Heart right ventricle (tissue), 16 donors: Measurements from ENCODE around the gene LRRC8C. TPM values are rescaled to one million over a fixed set of nuclear protein-coding genes. Genes with fewer than 3 reads are reported as not detected.

Source experiments
- ATAC-seq, 8 donors: fragments of 200-7000 bp; cut with Tn5 transposase; one replicate each; pipeline ENCODE4 v1.9.1; 2020; ENCODE audit warnings: mild to moderate bottlenecking in 8 of 8, moderate library complexity in 8 of 8, moderate number of reproducible peaks in 1 of 8
- DNase-seq, 2 donors: peaks; one replicate each; pipeline ENCODE4 v3.0.0-alpha.2; 2020
- H3K27ac ChIP-seq, 10 donors: fragments of 200-600 bp; sonication (generic) in 2 of 10; one replicate each; pipeline versions ENCODE4 v1.5.0 to v1.8.0; 2020 to 2022; ENCODE audit warnings: mild to moderate bottlenecking in 3 of 10
- H3K27me3 ChIP-seq, 7 donors: fragments of 200-600 bp; one replicate each; pipeline ENCODE4 v1.8.0; 2021 to 2022; ENCODE audit warnings: mild to moderate bottlenecking in 2 of 7
- H3K36me3 ChIP-seq, 9 donors: fragments of 200-600 bp; sonication (generic) in 1 of 9; one replicate each; pipeline versions ENCODE4 v1.5.0 to v1.8.0; 2020 to 2022; ENCODE audit warnings: mild to moderate bottlenecking in 2 of 9
- H3K4me1 ChIP-seq, 9 donors: fragments of 200-600 bp; sonication (generic) in 1 of 9; one replicate each; pipeline versions ENCODE4 v1.5.0 to v1.8.0; 2020 to 2022; ENCODE audit warnings: mild to moderate bottlenecking in 4 of 9
- H3K4me3 ChIP-seq, 10 donors: fragments of 200-600 bp; sonication (generic) in 2 of 10; one replicate each; pipeline versions ENCODE4 v1.5.0 to v1.8.0; 2020 to 2022; ENCODE audit warnings: mild to moderate bottlenecking in 7 of 10, moderate library complexity in 2 of 10
- H3K9me3 ChIP-seq, 11 donors: fragments of 200-600 bp in 10 of 11; sonication (generic) in 2 of 11; one replicate each; pipeline versions ENCODE4 v1.5.0 to v1.8.0; 2013 to 2022; ENCODE audit warnings: mild to moderate bottlenecking in 2 of 11, control low read depth in 1 of 11, moderate library complexity in 1 of 11
- WGBS, 2 donors: extraction: QIAGEN DNeasy Blood & Tissue Kit; methylation state at CpG; one replicate each; pipeline ENCODE4 v1.1.7; 2013; ENCODE audit warnings: inconsistent platforms in 1 of 2; 5-methylcytosine and 5-hydroxymethylcytosine counted together
- intact Hi-C, 10 donors: fragments of 100-400 bp; cut with DNase I; formaldehyde crosslinking; loops; one replicate each; pipeline versions ENCODE4 v1.11.1 to v1.14.2; 2022
- polyA plus RNA-seq, 2 donors: library from polyadenylated mRNA; stranded (reverse); fragments of 200-250 nt; gene quantifications; one replicate each; pipeline ENCODE4 v1.2.3, GENCODE V29; 2013
- total RNA-seq, 10 donors: library from RNA; stranded (reverse); fragmentation: NEBNext Ultra II Directional in 3 of 10; extraction: Animal tissue kit (Norgen Biotek cat#: 25700) in 3 of 10; gene quantifications; one replicate each; pipeline versions ENCODE4 v1.2.1 to v1.2.4, GENCODE V29; 2021 to 2023
- TF ChIP-seq, protein P1 (sequence below), 9 donors: fragments of 200-600 bp; sonication (generic) in 2 of 9; IDR thresholded peaks; one replicate each; pipeline versions ENCODE4 v1.5.0 to v1.8.0; 2021 to 2022; ENCODE audit warnings: antibody characterized with exemption in 9 of 9, mild to moderate bottlenecking in 5 of 9, moderate library complexity in 1 of 9
- donor health status: Arrhythmogenic right ventricular cardiomyopathy.
- donor health status: ischemic (EF 13 %, LVEDD 7.1; RV severe dilation, severe dysfunction).
- donor health status: healthy with polysubstance abuse.
- donor health status: DM: no; HTN: yes; CAD: no.
- donor health status: DM: no; HTN: no; CAD: no.
- donor health status: ischemic (EF 25% LVEDD 6.9; RV normal size, moderate dysfunction).
- donor health status: ischemic (EF 25% LVEDD 5.7; RV mildly dilated, moderate dysfunction).
- donor health status: healthy.
- donor health status: DM: yes; HTN: yes; CAD: no.
- donor health status: Ischemic cardiomyopathy.
- donor health status: ischemic (EF 35%, LVEDD 5.7; RV mildly dilated, moderate dysfunction).
- donor health status: nonischemic (EF 11% LVEDD 7.7; RV severe dilation, severe dysfunction).
- donor health status: DM: yes; HTN: yes; CAD: no.
- donor health status: PGD.
- donor health status: ischemic (EF 29% LVEDD 5.4; RV normal size, mild dysfunction).
- donor health status: nonischemic (EF 23%, LVEDD 6.1; RV moderate dilation, normal function).

The LRRC8C gene
- total and polyA plus RNA-seq, 12 donors = 3.7 to 12.3 (median 8.2) TPM

DNA sequence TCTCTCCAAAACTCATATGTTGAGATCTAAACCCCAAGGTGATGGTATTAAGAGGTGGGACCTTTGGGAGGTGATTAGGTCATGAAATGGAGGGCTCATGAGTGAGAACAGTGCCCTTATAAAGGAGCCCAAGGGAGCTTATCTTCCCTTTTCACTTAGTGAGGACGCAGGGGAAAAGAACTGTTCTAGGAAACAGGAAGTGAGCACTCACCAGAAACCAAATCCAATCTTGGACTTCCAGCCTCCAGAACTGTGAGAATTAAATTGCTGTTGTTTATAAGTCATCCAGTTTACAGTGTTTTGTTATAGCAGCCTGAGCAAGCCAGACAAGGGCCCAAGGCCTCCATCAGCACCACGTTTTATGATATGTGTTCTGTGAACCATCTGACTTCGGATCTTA lies 127.6 kb downstream of the LRRC8C start:
- DNase-seq (no peak), ATAC-seq (peak in 2 of 8 donors; percentile 13 to 29)
- 61 to 74% methylated on average over 3 of the region's 3 CpGs for whole genome bisulfite sequencing, 2 donors
- no peaks in the 10 kb centered on the region for H3K27me3 ChIP-seq
- H3K4me1 ChIP-seq = peaks cover 8 to 81% (median 67%) of the 10 kb centered on the region in 9 donors
- TF ChIP-seq, protein P1, sequence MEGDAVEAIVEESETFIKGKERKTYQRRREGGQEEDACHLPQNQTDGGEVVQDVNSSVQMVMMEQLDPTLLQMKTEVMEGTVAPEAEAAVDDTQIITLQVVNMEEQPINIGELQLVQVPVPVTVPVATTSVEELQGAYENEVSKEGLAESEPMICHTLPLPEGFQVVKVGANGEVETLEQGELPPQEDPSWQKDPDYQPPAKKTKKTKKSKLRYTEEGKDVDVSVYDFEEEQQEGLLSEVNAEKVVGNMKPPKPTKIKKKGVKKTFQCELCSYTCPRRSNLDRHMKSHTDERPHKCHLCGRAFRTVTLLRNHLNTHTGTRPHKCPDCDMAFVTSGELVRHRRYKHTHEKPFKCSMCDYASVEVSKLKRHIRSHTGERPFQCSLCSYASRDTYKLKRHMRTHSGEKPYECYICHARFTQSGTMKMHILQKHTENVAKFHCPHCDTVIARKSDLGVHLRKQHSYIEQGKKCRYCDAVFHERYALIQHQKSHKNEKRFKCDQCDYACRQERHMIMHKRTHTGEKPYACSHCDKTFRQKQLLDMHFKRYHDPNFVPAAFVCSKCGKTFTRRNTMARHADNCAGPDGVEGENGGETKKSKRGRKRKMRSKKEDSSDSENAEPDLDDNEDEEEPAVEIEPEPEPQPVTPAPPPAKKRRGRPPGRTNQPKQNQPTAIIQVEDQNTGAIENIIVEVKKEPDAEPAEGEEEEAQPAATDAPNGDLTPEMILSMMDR (IDR thresholded peaks at IDR 0.05) = no peak
- intact Hi-C loops = loop anchor here in 9 of 10 donors (5.0 to 10.0 kb wide), 11 partner anchors 38 to 756 kb away; partner anchors contain the start of genes LRRC8B (in 2 of the 9) and LRRC8C (in 2 of the 9)
- H3K4me3 ChIP-seq = no peak overlapping the region
- no peaks in the 10 kb centered on the region for H3K9me3 ChIP-seq
- peak overlapping the region in 9 of 10 donors; percentile 21 to 82 (median 58) for H3K27ac ChIP-seq
- no peaks in the 10 kb centered on the region for H3K36me3 ChIP-seq

DNA sequence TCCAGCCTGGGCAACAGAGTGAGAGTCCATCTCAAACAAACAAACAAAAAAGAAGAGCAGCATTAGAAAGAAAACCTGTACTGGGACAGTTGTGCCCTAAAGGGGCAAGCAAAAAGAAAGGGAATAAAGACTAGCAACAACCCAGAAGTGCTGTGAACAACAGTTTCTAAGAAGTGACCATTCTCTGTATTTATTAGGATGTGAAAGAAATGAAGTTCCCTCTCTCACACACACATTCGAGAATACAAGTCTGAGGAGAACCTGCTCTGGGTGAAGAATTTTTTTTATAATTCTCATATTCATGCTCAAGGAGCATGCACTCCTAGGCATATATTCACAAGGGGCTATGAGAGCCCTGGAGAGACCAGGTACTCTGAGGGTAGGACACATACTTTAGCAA lies 128.4 kb downstream of the LRRC8C start:
- Histone ChIP-seq H3K4me3 (no peak overlapping the region), H3K4me1 (peaks cover 8 to 76% (median 67%) of the 10 kb centered on the region in 9 donors), H3K27me3 (no peaks in the 10 kb centered on the region), H3K9me3 (no peaks in the 10 kb centered on the region), H3K36me3 (no peaks in the 10 kb centered on the region), H3K27ac (peak overlapping the region in 8 of 10 donors; percentile 21 to 82 (median 70))
- no peak for ATAC-seq
- TF ChIP-seq, protein P1 (IDR thresholded peaks at IDR 0.05) = no peak
- intact Hi-C loops = loop anchor here in 9 of 10 donors (5.0 to 10.0 kb wide), 11 partner anchors 39 to 757 kb away; partner anchors contain the start of genes LRRC8B (in 2 of the 9) and LRRC8C (in 2 of the 9)
- WGBS, 2 donors = 86 to 91% methylated on average over 1 of the region's 1 CpG
- DNase-seq = no peak

DNA sequence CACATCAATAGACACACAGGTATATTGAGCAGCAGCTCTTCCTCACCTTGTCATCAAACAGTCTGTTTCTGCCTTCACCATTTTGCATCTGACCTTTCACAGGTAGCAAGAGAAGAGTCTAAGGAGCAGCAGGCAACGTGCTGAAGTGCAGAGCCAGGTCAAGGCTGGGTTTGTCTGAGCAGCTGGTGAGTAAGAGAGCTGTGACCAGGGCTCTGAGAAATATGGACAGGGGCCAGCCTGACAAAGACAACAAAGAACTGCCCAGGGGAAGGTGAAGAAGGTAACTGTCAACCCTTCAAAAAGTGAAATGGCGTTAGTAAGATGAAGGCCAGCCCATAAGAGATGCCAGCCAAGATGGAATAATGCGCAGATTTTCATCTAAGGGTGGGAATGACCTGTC lies 129.0 kb downstream of the LRRC8C start:
- no peaks in the 10 kb centered on the region for H3K36me3 ChIP-seq
- TF ChIP-seq, protein P1 (IDR thresholded peaks at IDR 0.05) = no peak
- intact Hi-C loops = loop anchor here (1.0 to 10.0 kb wide), 16 partner anchors 40 to 757 kb away; partner anchors contain the start of genes LRRC8C (in 9 of the 10) and LRRC8B (in 3 of the 10)
- ATAC-seq = no peak
- WGBS, 2 donors = 77 to 85% methylated on average over 3 of the region's 3 CpGs
- no peak for DNase-seq
- no peaks in the 10 kb centered on the region for H3K27me3 ChIP-seq
- peaks cover 8 to 71% (median 62%) of the 10 kb centered on the region in 9 donors for H3K4me1 ChIP-seq
- peak overlapping the region in 4 of 10 donors; percentile 54 to 60 (median 58) for H3K4me3 ChIP-seq
- peak overlapping the region in 9 of 10 donors; percentile 44 to 82 (median 72) for H3K27ac ChIP-seq
- no peaks in the 10 kb centered on the region for H3K9me3 ChIP-seq

DNA sequence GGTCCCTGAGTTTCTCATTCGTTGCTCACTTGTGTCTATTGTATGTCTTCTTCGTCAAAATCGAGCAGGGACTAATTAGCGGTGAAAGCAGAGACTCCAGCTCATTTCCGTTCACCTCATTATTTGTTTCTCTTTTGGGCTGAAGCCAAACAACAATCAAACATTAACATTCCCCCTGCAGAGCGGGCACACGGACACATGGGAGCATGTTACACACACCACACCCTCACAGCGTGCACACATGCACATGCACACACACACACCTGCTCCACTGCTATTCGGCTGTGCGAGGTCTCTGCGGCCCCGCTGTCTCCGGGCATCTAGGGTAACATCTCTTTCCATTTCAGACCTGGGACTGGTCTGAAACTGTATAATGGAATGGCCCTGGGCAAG lies 129.5 kb downstream of the LRRC8C start:
- peak overlapping the region in 9 of 10 donors; percentile 34 to 60 (median 54) for H3K4me3 ChIP-seq
- WGBS, 2 donors = 49 to 60% methylated on average over 13 of the region's 13 CpGs
- no peaks in the 10 kb centered on the region for H3K27me3 ChIP-seq
- intact Hi-C loops = loop anchor here (1.0 to 10.0 kb wide), 16 partner anchors 40 to 758 kb away; partner anchors contain the start of genes LRRC8C (in 9 of the 10) and LRRC8B (in 3 of the 10)
- H3K9me3 ChIP-seq = no peaks in the 10 kb centered on the region
- peak overlapping the region in 9 of 10 donors; percentile 44 to 82 (median 72) for H3K27ac ChIP-seq
- ATAC-seq (peak in 5 of 8 donors; percentile 2 to 46 (median 20)), DNase-seq (no peak)
- H3K36me3 ChIP-seq = no peaks in the 10 kb centered on the region
- H3K4me1 ChIP-seq = peaks cover 8 to 66% (median 57%) of the 10 kb centered on the region in 9 donors
- TF ChIP-seq, protein P1 (IDR thresholded peaks at IDR 0.05) = no peak
